Neural cell (in vitro differentiated cells): ENCODE results near the gene HDGF. TPM values are rescaled to one million over a fixed set of nuclear protein-coding genes. Genes with fewer than 3 reads are reported as not detected.

Experiments used
- H2AFZ ChIP-seq: fragments of 200-600, 300-800 bp; sonication (generic), shearing (Covaris generic); 2 replicates; pipeline ENCODE4 v1.6.0; 2014; ENCODE audit warnings: low read depth, mild to moderate bottlenecking, antibody characterized with exemption, low read length, moderate library complexity
- H3F3A ChIP-seq: fragments of 200-600 bp; shearing (Covaris generic); 2 replicates; pipeline ENCODE4 v1.6.1; 2016; ENCODE audit warnings: mild to moderate bottlenecking, moderate library complexity, mixed read lengths, antibody characterized with exemption, low read length; ENCODE audit not compliant: insufficient read depth, poor library complexity, severe bottlenecking
- H3K27ac ChIP-seq: fragments of 200-600, 300-800 bp; sonication (generic), shearing (Covaris generic); 2 replicates; pipeline ENCODE4 v1.5.1; 2014; ENCODE audit warnings: mild to moderate bottlenecking, low read length, moderate library complexity
- H3K27me3 ChIP-seq: fragments of 300-800, 200-600 bp; sonication (generic), shearing (Covaris generic); 2 replicates; pipeline ENCODE4 v1.6.0; 2014; ENCODE audit warnings: mild to moderate bottlenecking, low read depth, low read length, moderate library complexity; ENCODE audit not compliant: insufficient read depth
- H3K36me3 ChIP-seq: fragments of 300-800, 200-600 bp; sonication (generic), shearing (Covaris generic); 2 replicates; pipeline ENCODE4 v1.5.1; 2014; ENCODE audit warnings: mild to moderate bottlenecking, antibody characterized with exemption, low read length, moderate library complexity; ENCODE audit not compliant: insufficient read depth
- H3K4me2 ChIP-seq: fragments of 300-800, 200-600 bp; sonication (generic), shearing (Covaris generic); 2 replicates; pipeline ENCODE4 v1.6.0; 2014; ENCODE audit warnings: mild to moderate bottlenecking, low read length
- H3K4me3 ChIP-seq: fragments of 300-800, 200-600 bp; sonication (generic), shearing (Covaris generic); 2 replicates; pipeline ENCODE4 v1.5.1; 2014; ENCODE audit warnings: mild to moderate bottlenecking, low read length, moderate library complexity
- H3K79me2 ChIP-seq: fragments of 200-600 bp; shearing (Covaris generic); replicated peaks from 2 replicates; pipeline ENCODE4 v1.6.0; 2014; ENCODE audit warnings: mild to moderate bottlenecking, low read length, moderate library complexity; ENCODE audit not compliant: insufficient read depth
- H3K9ac ChIP-seq: fragments of 300-800, 200-600 bp; sonication (generic), shearing (Covaris generic); 2 replicates; pipeline ENCODE4 v1.6.1; 2016; ENCODE audit warnings: mild to moderate bottlenecking, low read length, mixed read lengths
- H3K9me2 ChIP-seq: fragments of 200-600 bp; shearing (Covaris generic); 2 replicates; pipeline ENCODE4 v1.6.1; 2016; ENCODE audit warnings: mild to moderate bottlenecking, low read length, mixed read lengths; ENCODE audit not compliant: insufficient read depth
- H3K9me3 ChIP-seq: fragments of 200-600, 300-800 bp; sonication (generic), shearing (Covaris generic); 2 replicates; pipeline ENCODE4 v1.6.1; 2016; ENCODE audit warnings: mild to moderate bottlenecking, mixed run types, low read length, moderate library complexity, mixed read lengths
- H4K20me1 ChIP-seq: fragments of 200-600 bp; shearing (Covaris generic); 2 replicates; pipeline ENCODE4 v1.6.1; 2016; ENCODE audit warnings: mild to moderate bottlenecking, mixed run types; ENCODE audit not compliant: insufficient read depth
- CTCF ChIP-seq: fragments of 450-650 bp; IDR thresholded peaks from 2 replicates; pipeline ENCODE4 v1.5.1; 2014; ENCODE audit warnings: antibody characterized with exemption, mild to moderate bottlenecking, moderate library complexity; ENCODE audit not compliant: poor library complexity, severe bottlenecking
- EP300 ChIP-seq: fragments of 450-650 bp; conservative IDR thresholded peaks from 2 replicates; pipeline ENCODE4 v1.6.1; 2014; ENCODE audit warnings: antibody characterized with exemption, mild to moderate bottlenecking, moderate library complexity; ENCODE audit not compliant: poor library complexity, severe bottlenecking
- EZH2 ChIP-seq: fragments of 200-600, 300-800 bp; shearing (Covaris generic), sonication (generic); IDR thresholded peaks from 2 replicates; pipeline ENCODE4 v1.6.1; 2014; ENCODE audit warnings: antibody characterized with exemption, low read length, borderline replicate concordance, mild to moderate bottlenecking; ENCODE audit not compliant: insufficient read depth, poor library complexity, severe bottlenecking
- MXI1 ChIP-seq: fragments of 450-650 bp; conservative IDR thresholded peaks from 2 replicates; pipeline ENCODE4 v1.6.1; 2014; ENCODE audit warnings: antibody characterized with exemption, mild to moderate bottlenecking; ENCODE audit not compliant: poor library complexity, severe bottlenecking
- POLR2AphosphoS5 ChIP-seq: IDR thresholded peaks from 2 replicates; pipeline ENCODE4 v1.6.1; 2012
- RAD21 ChIP-seq: fragments of 450-650 bp; conservative IDR thresholded peaks from 2 replicates; pipeline ENCODE4 v1.6.1; 2014; ENCODE audit warnings: antibody characterized with exemption, mild to moderate bottlenecking, moderate library complexity
- REST ChIP-seq: IDR thresholded peaks from 2 replicates; pipeline ENCODE4 v1.6.1; 2012; ENCODE audit warnings: borderline replicate concordance
- TAF1 ChIP-seq: IDR thresholded peaks from 2 replicates; pipeline ENCODE4 v1.6.1; 2012; ENCODE audit warnings: low read depth
- polyA plus RNA-seq: library from polyadenylated mRNA; depleted of rRNA; stranded (reverse); fragments of >200 nt; gene quantifications from 2 replicates; pipeline ENCODE4 v1.2.3, GENCODE V29; 2014

HDGF gene
- polyA plus RNA-seq, 1 donor from 2014 or later, result 138 TPM

GRCh38 chr1:156789621-156790318 lies 38.3 kb upstream of the HDGF start:
- Histone ChIP-seq H3F3A (no peaks in the 10 kb centered on the region), H4K20me1 (no peaks in the 10 kb centered on the region), H3K9me3 (no peaks in the 10 kb centered on the region), H2AFZ (no peak overlapping the region), H3K36me3 (peaks cover 9% of the 10 kb centered on the region), H3K4me3 (no peak overlapping the region), H3K79me2 (peaks cover 3% of the 10 kb centered on the region), H3K9ac (no peak overlapping the region), H3K27ac (no peak overlapping the region), H3K9me2 (no peaks in the 10 kb centered on the region), H3K4me2 (no peak overlapping the region), H3K27me3 (no peaks in the 10 kb centered on the region)
- TF ChIP-seq MXI1 (no peak), RAD21 (no peak), EZH2 (no peak), CTCF (no peak), REST (no peak), TAF1 (no peak), EP300 (no peak), POLR2AphosphoS5 (no peak)

- Histone ChIP-seq H3K9me3 (no peaks in the 10 kb centered on the region), H3F3A (no peaks in the 10 kb centered on the region), H3K36me3 (peaks cover 8% of the 10 kb centered on the region), H3K4me2 (no peak overlapping the region), H3K9ac (no peak overlapping the region), H3K79me2 (peaks cover 3% of the 10 kb centered on the region), H4K20me1 (no peaks in the 10 kb centered on the region), H2AFZ (no peak overlapping the region), H3K9me2 (no peaks in the 10 kb centered on the region), H3K4me3 (no peak overlapping the region), H3K27ac (no peak overlapping the region), H3K27me3 (no peaks in the 10 kb centered on the region)
- no peak for TF ChIP-seq EZH2
- TF ChIP-seq TAF1, result no peak
- no peak for TF ChIP-seq EP300
- TF ChIP-seq CTCF, result no peak
Observed at GRCh38 chr1:156788136-156788535, 36.7 kb upstream of the HDGF start.
